ENCODE data around the gene RAB32.

GRCh38 chr6:146526192-146526591 is 17.4 kb upstream of the RAB32 start:
- TF ChIP-seq POLR2A (IDR thresholded peaks at IDR 0.05; ENCODE audit: low read depth, low read length) (no peak), TAF1 (IDR thresholded peaks at IDR 0.05; ENCODE audit: low read depth, low read length) (no peak), POLR2AphosphoS5 (IDR thresholded peaks at IDR 0.05; ENCODE audit: low read depth, low read length) (no peak), SPI1 (IDR thresholded peaks at IDR 0.05; ENCODE audit: low read depth, low read length) (no peak), PAX5 (IDR thresholded peaks at IDR 0.05; ENCODE audit: insufficient read depth, low read length, severe bottlenecking) (no peak)
